Gastroesophageal sphincter (tissue), 4 donors: ENCODE results near the gene TMED4. TPM values are rescaled to one million over a fixed set of nuclear protein-coding genes. Genes with fewer than 3 reads are reported as not detected.
"Not testable (repeated sequence)": the region's sequence is repeated elsewhere in the genome, so short reads cannot be mapped to it uniquely, and the experiment has no call there.

Source experiments
- ATAC-seq: fragments of 150-250 bp; one replicate; pipeline ENCODE4 v1.9.1; 2016; ENCODE audit warnings: mild to moderate bottlenecking, moderate library complexity
- H3K27ac ChIP-seq, 4 donors: fragments of 200-600 bp; sonication (generic) in 3 of 4; 1 replicate in 3 of 4; 2 replicates in 1 of 4; pipeline ENCODE4 v1.5.1; 2016 to 2019
- H3K27me3 ChIP-seq: fragments of 200-600 bp; sonication (generic); one replicate; pipeline ENCODE4 v1.5.1; 2019
- H3K36me3 ChIP-seq, 2 donors: fragments of 200-600 bp; sonication (generic); one replicate each; pipeline ENCODE4 v1.5.1; 2019; ENCODE audit warnings: control low read depth in 1 of 2
- H3K4me1 ChIP-seq, 3 donors: fragments of 200-600 bp; sonication (generic); 1 replicate in 2 of 3; 2 replicates in 1 of 3; pipeline ENCODE4 v1.5.1; 2016 to 2019; ENCODE audit warnings: control low read depth in 2 of 3
- H3K4me3 ChIP-seq, 2 donors: fragments of 200-600 bp; sonication (generic); one replicate each; pipeline ENCODE4 v1.5.1; 2019; ENCODE audit warnings: mild to moderate bottlenecking in 1 of 2, moderate library complexity in 1 of 2
- H3K9me3 ChIP-seq, 3 donors: fragments of 200-600 bp; sonication (generic); one replicate each; pipeline ENCODE4 v1.5.1; 2017 to 2019; ENCODE audit warnings: control low read depth in 2 of 3
- EP300 ChIP-seq: sonication (generic); formaldehyde crosslinking; IDR thresholded peaks from one replicate; pipeline ENCODE4 v1.6.1; 2017; ENCODE audit warnings: antibody characterized with exemption, mild to moderate bottlenecking
- POLR2A ChIP-seq, 2 donors: fragments of 450-650 bp; IDR thresholded peaks; one replicate each; pipeline ENCODE4 v1.6.1; 2017; ENCODE audit warnings: antibody characterized with exemption in 2 of 2, mild to moderate bottlenecking in 2 of 2, moderate library complexity in 1 of 2
- POLR2AphosphoS5 ChIP-seq: sonication (generic); formaldehyde crosslinking; IDR thresholded peaks from one replicate; pipeline ENCODE4 v1.6.1; 2017; ENCODE audit warnings: antibody characterized with exemption
- WGBS, 2 donors: methylation state at CpG; one replicate each; pipeline ENCODE4 v1.1.5; 2018; ENCODE audit warnings: low coverage in 1 of 2; 5-methylcytosine and 5-hydroxymethylcytosine counted together
- total RNA-seq, 4 donors: library from RNA; depleted of rRNA; stranded (reverse); fragments of >200 nt; gene quantifications; one replicate each; pipeline ENCODE4 v1.1.0, GENCODE V29; 2016
- TF ChIP-seq, protein P1 (sequence below), 4 experiments: fragments of 200-600 bp in 2 of 4; fragments of 450-650 bp in 2 of 4; sonication (generic) in 1 of 4; IDR thresholded peaks; one replicate each; pipeline ENCODE4 v1.5.1; 2017 to 2019; ENCODE audit warnings: antibody characterized with exemption in 4 of 4, mild to moderate bottlenecking in 2 of 4, moderate library complexity in 2 of 4

Gene TMED4
- total RNA-seq, 4 donors from 2014 or later = 124 to 193 (median 160) TPM

- Histone ChIP-seq H3K27ac (no peak overlapping the region), H3K9me3 (no peaks in the 10 kb centered on the region), H3K4me1 (peaks cover 0 to 9% (median 3%) of the 10 kb centered on the region in 3 donors), H3K27me3 (no peaks in the 10 kb centered on the region), H3K4me3 (no peak overlapping the region), H3K36me3 (peaks cover 0 to 37% of the 10 kb centered on the region in 2 donors)
- ATAC-seq = no peak
- no peak for TF ChIP-seq EP300
- TF ChIP-seq POLR2A (IDR thresholded peaks at IDR 0.05) = no peak
- no peak for TF ChIP-seq POLR2AphosphoS5
- TF ChIP-seq, protein P1, sequence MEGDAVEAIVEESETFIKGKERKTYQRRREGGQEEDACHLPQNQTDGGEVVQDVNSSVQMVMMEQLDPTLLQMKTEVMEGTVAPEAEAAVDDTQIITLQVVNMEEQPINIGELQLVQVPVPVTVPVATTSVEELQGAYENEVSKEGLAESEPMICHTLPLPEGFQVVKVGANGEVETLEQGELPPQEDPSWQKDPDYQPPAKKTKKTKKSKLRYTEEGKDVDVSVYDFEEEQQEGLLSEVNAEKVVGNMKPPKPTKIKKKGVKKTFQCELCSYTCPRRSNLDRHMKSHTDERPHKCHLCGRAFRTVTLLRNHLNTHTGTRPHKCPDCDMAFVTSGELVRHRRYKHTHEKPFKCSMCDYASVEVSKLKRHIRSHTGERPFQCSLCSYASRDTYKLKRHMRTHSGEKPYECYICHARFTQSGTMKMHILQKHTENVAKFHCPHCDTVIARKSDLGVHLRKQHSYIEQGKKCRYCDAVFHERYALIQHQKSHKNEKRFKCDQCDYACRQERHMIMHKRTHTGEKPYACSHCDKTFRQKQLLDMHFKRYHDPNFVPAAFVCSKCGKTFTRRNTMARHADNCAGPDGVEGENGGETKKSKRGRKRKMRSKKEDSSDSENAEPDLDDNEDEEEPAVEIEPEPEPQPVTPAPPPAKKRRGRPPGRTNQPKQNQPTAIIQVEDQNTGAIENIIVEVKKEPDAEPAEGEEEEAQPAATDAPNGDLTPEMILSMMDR (IDR thresholded peaks at IDR 0.05) = no peak
- no CpG with 5 or more reads among the region's 6 CpGs for WGBS, 2 donors
These were observed 20.6 kb downstream of the TMED4 start for GRCh38 chr7:44561481-44561880.

DNA sequence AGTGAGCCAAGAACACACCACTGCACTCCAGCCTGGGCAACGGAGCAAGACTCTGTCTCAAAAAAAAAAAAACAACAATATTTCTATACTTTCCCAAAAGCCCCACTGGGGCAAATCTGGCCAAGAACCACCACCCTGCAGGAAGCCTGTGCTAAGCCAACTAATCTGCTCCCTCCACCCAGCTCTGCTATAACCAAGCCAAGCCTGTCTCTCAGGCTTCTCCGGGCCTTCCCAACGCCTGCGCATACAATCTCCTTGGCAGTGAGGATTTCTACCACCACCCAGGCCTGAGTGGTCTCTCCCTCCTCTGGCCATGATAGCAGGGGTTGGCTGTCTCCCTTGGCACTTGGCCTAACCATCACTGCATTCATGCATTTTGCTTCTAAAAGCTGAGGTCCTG, 22.5 kb downstream of the TMED4 start:
- H3K36me3 ChIP-seq = peaks cover 0 to 17% of the 10 kb centered on the region in 2 donors
- 57% methylated on average over 4 of the region's 4 CpGs; no CpG with 5 or more reads in 1 of the 2 donors for WGBS, 2 donors
- H3K4me1 ChIP-seq = no peaks in the 10 kb centered on the region
- no peak for TF ChIP-seq POLR2AphosphoS5
- no peak for TF ChIP-seq POLR2A (IDR thresholded peaks at IDR 0.05)
- TF ChIP-seq, protein P1 (IDR thresholded peaks at IDR 0.05) = no peak
- TF ChIP-seq EP300 = no peak
- no peak overlapping the region for H3K27ac ChIP-seq
- no peak overlapping the region for H3K4me3 ChIP-seq
- no peaks in the 10 kb centered on the region for H3K9me3 ChIP-seq
- no peaks in the 10 kb centered on the region for H3K27me3 ChIP-seq
- no peak for ATAC-seq

- 94 to 100% methylated on average over 2 of the region's 2 CpGs for WGBS, 2 donors
- no peak overlapping the region for H3K4me3 ChIP-seq
- H3K9me3 ChIP-seq = no peaks in the 10 kb centered on the region
- H3K27me3 ChIP-seq = no peaks in the 10 kb centered on the region
- TF ChIP-seq POLR2A (IDR thresholded peaks at IDR 0.05) (no peak), EP300 (no peak), POLR2AphosphoS5 (no peak)
- TF ChIP-seq, protein P1 (IDR thresholded peaks at IDR 0.05) = no peak
- H3K36me3 ChIP-seq = no peaks in the 10 kb centered on the region
- ATAC-seq = no peak
- no peaks in the 10 kb centered on the region for H3K4me1 ChIP-seq
- H3K27ac ChIP-seq = no peak overlapping the region
These were observed 24.5 kb downstream of the TMED4 start for GRCh38 chr7:44557485-44557884.

- no peaks in the 10 kb centered on the region for H3K36me3 ChIP-seq
- 63 to 76% methylated on average over 2 of the region's 2 CpGs for WGBS, 2 donors
- no peaks in the 10 kb centered on the region for H3K9me3 ChIP-seq
- H3K4me3 ChIP-seq = no peak overlapping the region
- no peak for ATAC-seq
- no peaks in the 10 kb centered on the region for H3K4me1 ChIP-seq
- no peaks in the 10 kb centered on the region for H3K27me3 ChIP-seq
- H3K27ac ChIP-seq = no peak overlapping the region
- TF ChIP-seq EP300 = no peak
These were observed 26.7 kb downstream of the TMED4 start for GRCh38 chr7:44555350-44555749.

DNA sequence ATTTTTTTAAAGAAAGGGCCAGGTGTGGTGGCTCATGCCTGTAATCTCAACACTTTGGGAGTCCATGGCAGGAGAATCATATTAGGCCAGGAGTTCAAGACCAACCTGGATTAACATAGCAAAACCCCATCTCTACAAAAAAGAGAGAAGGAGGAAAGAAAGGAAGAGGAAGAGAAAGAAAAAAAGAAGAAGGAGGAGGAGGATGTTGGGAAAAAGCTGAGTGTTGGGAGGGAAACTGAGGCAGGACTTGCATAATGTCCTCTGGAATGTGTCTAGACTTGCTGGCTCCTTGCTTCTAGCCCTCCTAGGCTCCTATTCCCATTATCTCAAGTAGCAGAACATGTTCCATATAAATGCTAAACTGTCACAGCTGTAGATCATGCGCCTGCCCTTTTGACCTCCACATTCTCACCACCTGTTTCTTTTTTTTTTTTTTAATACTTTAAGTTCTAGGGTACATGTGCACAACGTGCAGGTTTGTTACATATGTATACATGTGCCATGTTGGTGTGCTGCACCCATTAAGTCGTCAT, 29.5 kb downstream of the TMED4 start:
- H3K27me3 ChIP-seq, ATAC-seq, H3K4me1 ChIP-seq, H3K27ac ChIP-seq, H3K9me3 ChIP-seq, H3K36me3 ChIP-seq, H3K4me3 ChIP-seq: not testable (repeated sequence)
- WGBS, 2 donors = 57 to 58% methylated on average over 1 to 2 of the region's 3 CpGs

- Histone ChIP-seq H3K4me1 (no peaks in the 10 kb centered on the region), H3K9me3 (no peaks in the 10 kb centered on the region), H3K27me3 (no peaks in the 10 kb centered on the region), H3K27ac (no peak overlapping the region), H3K4me3 (no peak overlapping the region), H3K36me3 (no peaks in the 10 kb centered on the region)
- TF ChIP-seq EP300 (no peak), POLR2AphosphoS5 (no peak), POLR2A (IDR thresholded peaks at IDR 0.05) (no peak)
- TF ChIP-seq, protein P1 (IDR thresholded peaks at IDR 0.05) = no peak
- ATAC-seq = no peak
- 33 to 76% methylated on average over 1 to 3 of the region's 3 CpGs for WGBS, 2 donors
These were observed 32.6 kb downstream of the TMED4 start for GRCh38 chr7:44549457-44549856.
